Measurements from ENCODE around the gene ATP12A. TPM values are rescaled to one million over a fixed set of nuclear protein-coding genes. Genes with fewer than 3 reads are reported as not detected.

The ATP12A gene
- total and polyA plus RNA-seq, 2 of the 8 experiments (the other 6 are each of a cell fraction or from before 2014, with no cell fraction given): 0.80 to 1.3 TPM

- POLR2A ChIA-PET (ENCODE audit: partially characterized antibody): interaction anchor here (1.4 kb wide), 1 partner anchor 10 kb away, joined by 3 read pairs; no protein-coding TSS in a partner anchor
- no peak overlapping the region for H3K18ac ChIP-seq (ENCODE audit: extremely low read depth, low read length)
Measured at GRCh38 chr13:24759197-24759596, 79.0 kb downstream of the ATP12A start.

More at GRCh38 chr13:24759197-24759596, 79.0 kb downstream of the ATP12A start:
- Histone ChIP-seq H3K27ac (ENCODE audit: low read depth, low read length) (no peak overlapping the region), H3K14ac (ENCODE audit: insufficient read length) (no peak overlapping the region), H3K79me2 (ENCODE audit: control insufficient read depth in 1 of 2, insufficient read depth in 2 of 2, low read length in 2 of 2) (no peaks in the 10 kb centered on the region), H2BK12ac (ENCODE audit: low read depth, low read length) (no peak overlapping the region), H2BK5ac (ENCODE audit: low read depth, low read length) (no peak overlapping the region), H3K9ac (replicated peaks in 1 of 4; ENCODE audit: extremely low read depth in 1 of 4, low read depth in 3 of 4, low read length in 3 of 4) (no peak overlapping the region), H3K9me3 (ENCODE audit: insufficient read depth in 2 of 2, low read depth in 1 of 2, low read length in 1 of 2) (no peaks in the 10 kb centered on the region; a peak in 1 of 4 replicates), H2BK120ac (replicated peaks; ENCODE audit: low read depth, low read length) (no peak overlapping the region), H4K5ac (ENCODE audit: insufficient read length, low read depth, low read length) (no peak overlapping the region), H3K56ac (replicated peaks; ENCODE audit: insufficient read length, low read depth, low read length) (no peak overlapping the region), H3K23me2 (ENCODE audit: low read depth, low read length) (no peaks in the 10 kb centered on the region), H3K4me2 (ENCODE audit: insufficient read depth in 1 of 2, low read depth in 2 of 2, low read length in 2 of 2) (no peak overlapping the region), H3K4ac (replicated peaks; ENCODE audit: insufficient read length, low read depth, low read length) (no peak overlapping the region), H2AFZ (ENCODE audit: low read length) (no peak overlapping the region), H2BK15ac (ENCODE audit: low read length) (no peak overlapping the region), H4K20me1 (replicated peaks in 1 of 2; ENCODE audit: control insufficient read depth in 1 of 2, insufficient read depth in 2 of 2, low read length in 2 of 2) (no peaks in the 10 kb centered on the region), H2AK5ac (ENCODE audit: low read depth, low read length) (no peak overlapping the region), H4K8ac (ENCODE audit: extremely low read depth, insufficient read depth, low read length) (no peak overlapping the region), H3K23ac (ENCODE audit: insufficient read length) (no peak overlapping the region), H4K91ac (replicated peaks; ENCODE audit: insufficient read length, low read length) (no peak overlapping the region), H3K79me1 (ENCODE audit: low read depth, low read length) (no peaks in the 10 kb centered on the region), H3K27me3 (replicated peaks in 1 of 4; ENCODE audit: control insufficient read depth in 3 of 4, extremely low read depth in 1 of 4, insufficient read depth in 3 of 4, low read length in 3 of 4) (peaks cover 0 to 1% (median 0%) of the 10 kb centered on the region in 4 experiments; a peak in 1 of 7 replicates), H3K4me1 (replicated peaks in 1 of 4; ENCODE audit: control insufficient read depth in 3 of 4, insufficient read depth in 4 of 4, low read length in 3 of 4) (no peaks in the 10 kb centered on the region), H2BK20ac (ENCODE audit: low read length) (no peak overlapping the region), H3K4me3 (ENCODE audit: extremely low read depth in 1 of 4, insufficient read depth in 2 of 4, low read depth in 3 of 4, low read length in 4 of 4) (no peak overlapping the region), H3K36me3 (ENCODE audit: control insufficient read depth in 2 of 4, insufficient read depth in 4 of 4, low read length in 3 of 4) (no peaks in the 10 kb centered on the region)
- DNase-seq (ENCODE audit: low read depth in 1 of 2, low spot score in 2 of 2) (no peak), FAIRE-seq (no peak)
- no peak for TF ChIP-seq ATF3 (IDR thresholded peaks at IDR 0.05; ENCODE audit: insufficient read depth, low read depth, low read length)
- CTCF ChIA-PET (ENCODE audit: partially characterized antibody): no interaction called here

Small RNA genes lying within 50 kb of the gene (small RNA-seq; reads per million reads assigned to genes)
- gene RNY1P7 (ENCODE audit: insufficient read depth): not detected

Other genes with a start within 250 kb of the ATP12A start
- gene PARP4, start 167.6 kb upstream of the ATP12A start, total RNA-seq (2021; fragmentation: NEBNext Ultra II Directional; extraction: Animal tissue kit (Norgen Biotek cat#: 25700)): 36.8 and 40.3 TPM in 2 replicates
- gene PARP4, start 167.6 kb upstream of the ATP12A start, polyA plus RNA-seq (2011; rRNA removed): 16.5 and 22.2 TPM in 2 replicates
- not detected in 2 replicates for gene RNF17, start 83.8 kb downstream of the ATP12A start, total RNA-seq (2021; fragmentation: NEBNext Ultra II Directional; extraction: Animal tissue kit (Norgen Biotek cat#: 25700))
- gene RNF17, start 83.8 kb downstream of the ATP12A start, polyA plus RNA-seq (2011; rRNA removed): not detected in 2 replicates

Data from H1 (cell line).